Cardiac muscle cell (in vitro differentiated cells and primary cell): Measurements from ENCODE around the gene ADAM12. TPM values are rescaled to one million over a fixed set of nuclear protein-coding genes. Genes with fewer than 3 reads are reported as not detected.
"Not testable (repeated sequence)": the region's sequence is repeated elsewhere in the genome, so short reads cannot be mapped to it uniquely, and the experiment has no call there.

Experiments
- DNase-seq, 2 donors: peaks; one replicate each; pipeline versions ENCODE4 v3.0.0 to v3.0.0-alpha.2; 2010 to 2017; ENCODE audit warnings: low read depth in 1 of 2, low spot score in 1 of 2
- H3K27ac ChIP-seq: fragments of 200-600 bp; sonication (generic); 2 replicates; pipeline ENCODE4 v1.5.1; 2016
- H3K27me3 ChIP-seq: fragments of 200-600 bp; sonication (generic); 2 replicates; pipeline ENCODE4 v1.6.0; 2016; ENCODE audit warnings: control low read depth
- H3K36me3 ChIP-seq: fragments of 200-600 bp; sonication (generic); 2 replicates; pipeline ENCODE4 v1.5.1; 2016; ENCODE audit warnings: control low read depth
- H3K4me1 ChIP-seq: fragments of 200-600 bp; sonication (generic); 2 replicates; pipeline ENCODE4 v1.8.1; 2017; ENCODE audit warnings: low read depth, mild to moderate bottlenecking, mixed run types
- H3K4me3 ChIP-seq: fragments of 200-600 bp; sonication (generic); 2 replicates; pipeline ENCODE4 v1.5.1; 2016; ENCODE audit warnings: mild to moderate bottlenecking
- H3K9me3 ChIP-seq: fragments of 200-600 bp; sonication (generic); 2 replicates; pipeline ENCODE4 v1.5.1; 2017; ENCODE audit warnings: low read depth, mild to moderate bottlenecking, control low read depth
- polyA plus RNA-seq: library from polyadenylated mRNA; unstranded; fragments of >200 nt; fragmentation: Nextera tagmentation; extraction: Ambion mirVana; gene quantifications from 2 replicates; pipeline ENCODE4 v1.2.1, GENCODE V29; 2016
- total RNA-seq: library from RNA; depleted of rRNA; stranded (reverse); fragments of >200 nt; gene quantifications from 2 replicates; pipeline ENCODE4 v1.2.3, GENCODE V29; 2016
- TF ChIP-seq, protein P1 (sequence below): IDR thresholded peaks from 2 replicates; pipeline ENCODE4 v1.5.1; 2012; ENCODE audit warnings: low read depth, mild to moderate bottlenecking, low read length

Gene ADAM12
- total and polyA plus RNA-seq, 2 experiments from 2014 or later: 0.18 to 1.1 TPM

DNA sequence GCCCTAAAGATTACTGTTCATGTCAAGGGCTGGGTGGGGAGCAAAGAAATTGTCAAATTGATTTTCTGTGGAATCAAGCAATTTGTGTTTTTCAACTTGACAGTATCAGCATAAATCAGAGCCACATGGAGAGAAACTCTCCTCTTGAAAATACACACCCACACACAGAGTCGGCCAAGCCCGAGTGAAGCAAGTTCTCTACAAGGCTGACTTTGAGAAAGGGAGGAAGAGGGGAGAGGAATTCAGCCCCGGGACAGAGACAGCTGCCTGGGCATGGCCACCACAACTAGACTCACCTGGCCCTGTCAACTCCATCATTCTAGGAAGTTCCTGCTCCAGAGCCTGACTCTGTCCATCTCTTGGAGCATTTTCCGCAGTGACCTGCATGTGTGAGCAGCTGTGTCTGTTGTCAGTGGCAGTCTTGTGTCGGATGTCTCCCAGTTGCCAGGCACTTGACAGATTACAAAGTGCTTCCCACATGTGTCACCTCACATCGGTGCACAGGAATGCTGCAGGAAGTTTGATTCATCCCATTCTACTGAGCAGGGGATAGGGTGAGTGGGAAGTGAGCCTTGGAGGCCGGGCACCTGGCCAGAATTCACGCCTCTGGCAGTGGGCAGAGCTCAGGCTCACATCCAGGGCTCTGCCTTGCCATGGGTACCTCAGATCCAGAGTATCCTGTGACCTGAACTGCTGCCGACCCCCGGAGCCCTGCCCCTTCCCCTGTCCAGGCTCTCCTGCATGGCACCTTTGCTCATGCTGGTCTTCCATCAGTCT is 37.9 kb downstream of the ADAM12 start:
- no peaks in the 10 kb centered on the region for H3K9me3 ChIP-seq
- H3K4me1 ChIP-seq: peaks cover 4% of the 10 kb centered on the region
- DNase-seq: peak; percentile 39 to 74
- TF ChIP-seq, protein P1, sequence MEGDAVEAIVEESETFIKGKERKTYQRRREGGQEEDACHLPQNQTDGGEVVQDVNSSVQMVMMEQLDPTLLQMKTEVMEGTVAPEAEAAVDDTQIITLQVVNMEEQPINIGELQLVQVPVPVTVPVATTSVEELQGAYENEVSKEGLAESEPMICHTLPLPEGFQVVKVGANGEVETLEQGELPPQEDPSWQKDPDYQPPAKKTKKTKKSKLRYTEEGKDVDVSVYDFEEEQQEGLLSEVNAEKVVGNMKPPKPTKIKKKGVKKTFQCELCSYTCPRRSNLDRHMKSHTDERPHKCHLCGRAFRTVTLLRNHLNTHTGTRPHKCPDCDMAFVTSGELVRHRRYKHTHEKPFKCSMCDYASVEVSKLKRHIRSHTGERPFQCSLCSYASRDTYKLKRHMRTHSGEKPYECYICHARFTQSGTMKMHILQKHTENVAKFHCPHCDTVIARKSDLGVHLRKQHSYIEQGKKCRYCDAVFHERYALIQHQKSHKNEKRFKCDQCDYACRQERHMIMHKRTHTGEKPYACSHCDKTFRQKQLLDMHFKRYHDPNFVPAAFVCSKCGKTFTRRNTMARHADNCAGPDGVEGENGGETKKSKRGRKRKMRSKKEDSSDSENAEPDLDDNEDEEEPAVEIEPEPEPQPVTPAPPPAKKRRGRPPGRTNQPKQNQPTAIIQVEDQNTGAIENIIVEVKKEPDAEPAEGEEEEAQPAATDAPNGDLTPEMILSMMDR: no peak
- no peak overlapping the region for H3K27ac ChIP-seq
- no peak overlapping the region for H3K4me3 ChIP-seq
- H3K27me3 ChIP-seq: peaks cover 6% of the 10 kb centered on the region
- H3K36me3 ChIP-seq: no peaks in the 10 kb centered on the region

DNA sequence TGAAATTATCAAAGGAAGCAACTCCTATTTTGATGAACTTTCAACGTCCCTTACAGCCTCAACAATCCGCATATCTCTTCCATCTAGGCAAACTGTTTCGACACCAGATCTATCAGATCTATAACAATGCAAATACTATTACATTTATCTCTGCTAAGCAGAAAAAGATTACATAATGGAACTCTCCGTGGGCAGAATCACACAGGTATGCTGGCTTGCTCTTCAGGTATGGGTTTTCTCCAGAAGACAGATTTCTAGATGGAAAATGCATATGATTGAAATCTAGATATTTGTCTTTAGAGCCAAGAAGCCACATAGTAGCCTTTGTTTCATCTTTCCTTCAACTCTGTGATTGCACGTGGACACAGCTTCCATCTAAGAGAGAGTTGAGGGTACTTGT is 38.6 kb downstream of the ADAM12 start:
- TF ChIP-seq, protein P1: no peak
- Histone ChIP-seq H3K27ac (no peak overlapping the region), H3K4me3 (no peak overlapping the region), H3K36me3 (no peaks in the 10 kb centered on the region), H3K9me3 (no peaks in the 10 kb centered on the region), H3K27me3 (peaks cover 6% of the 10 kb centered on the region), H3K4me1 (peaks cover 4% of the 10 kb centered on the region)
- no peak for DNase-seq

DNA sequence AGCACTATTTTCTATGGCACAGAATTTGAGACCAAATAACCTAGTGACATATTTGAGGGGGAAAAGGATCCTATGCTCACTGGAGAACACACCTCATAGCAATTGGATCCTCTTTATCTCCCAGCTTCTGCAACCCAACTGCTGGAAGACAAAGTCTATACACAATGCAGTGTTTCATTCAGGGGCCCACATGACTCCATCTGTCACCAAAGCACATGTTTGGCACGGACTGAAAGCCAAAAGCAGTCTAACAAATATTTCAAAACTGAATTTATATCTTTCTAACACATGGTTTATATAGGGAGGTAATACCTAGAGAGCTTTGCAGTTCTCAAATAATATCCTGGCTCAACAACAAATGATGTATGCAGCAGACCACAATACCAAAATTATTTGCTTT is 39.2 kb downstream of the ADAM12 start:
- no peaks in the 10 kb centered on the region for H3K9me3 ChIP-seq
- TF ChIP-seq, protein P1: no peak
- peaks cover 6% of the 10 kb centered on the region for H3K27me3 ChIP-seq
- no peaks in the 10 kb centered on the region for H3K36me3 ChIP-seq
- no peak for DNase-seq
- no peak overlapping the region for H3K27ac ChIP-seq
- H3K4me3 ChIP-seq: no peak overlapping the region
- H3K4me1 ChIP-seq: peaks cover 4% of the 10 kb centered on the region

DNA sequence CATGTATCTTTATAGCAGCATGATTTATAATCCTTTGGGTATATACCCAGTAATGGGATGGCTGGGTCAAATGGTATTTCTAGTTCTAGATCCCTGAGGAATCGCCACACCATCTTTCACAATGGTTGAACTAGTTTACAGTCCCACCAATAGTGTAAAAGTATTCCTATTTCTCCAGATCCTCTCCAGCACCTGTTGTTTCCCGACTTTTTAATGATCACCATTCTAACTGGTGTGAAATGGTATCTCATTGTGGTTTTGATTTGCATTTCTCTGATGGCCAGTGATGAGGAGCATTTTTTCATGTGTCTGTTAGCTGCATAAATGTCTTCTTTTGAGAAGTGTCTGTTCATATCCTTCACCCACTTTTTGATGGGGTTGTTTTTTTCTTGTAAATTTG is 44.8 kb downstream of the ADAM12 start:
- not testable (repeated sequence) for H3K4me3 ChIP-seq, H3K9me3 ChIP-seq, H3K36me3 ChIP-seq, DNase-seq, H3K27ac ChIP-seq, H3K4me1 ChIP-seq
- H3K27me3 ChIP-seq: peaks cover 13% of the 10 kb centered on the region

DNA sequence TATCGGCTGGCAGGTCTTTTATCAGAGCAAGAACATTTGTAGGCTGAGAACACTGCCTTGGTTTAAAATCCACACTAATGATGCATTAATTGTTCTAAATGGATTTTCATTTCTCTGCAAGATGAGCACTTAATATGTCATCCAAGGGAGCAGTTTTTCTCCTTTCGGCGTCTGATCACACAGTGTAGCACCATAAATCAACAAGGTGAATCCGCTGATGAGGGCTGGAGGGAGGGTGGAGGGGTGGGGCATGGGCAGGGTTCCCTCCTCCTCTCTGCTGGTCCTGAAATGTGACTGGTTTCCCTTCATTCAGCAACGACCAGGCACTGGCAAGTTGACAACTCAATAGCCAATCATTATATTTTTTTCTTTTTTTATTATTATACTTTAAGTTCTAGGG is 45.6 kb downstream of the ADAM12 start:
- TF ChIP-seq, protein P1: no peak
- H3K9me3 ChIP-seq: no peaks in the 10 kb centered on the region
- H3K27ac ChIP-seq: no peak overlapping the region
- no peaks in the 10 kb centered on the region for H3K36me3 ChIP-seq
- no peak overlapping the region for H3K4me3 ChIP-seq
- H3K4me1 ChIP-seq: no peaks in the 10 kb centered on the region
- DNase-seq: no peak
- peaks cover 13% of the 10 kb centered on the region for H3K27me3 ChIP-seq

DNA sequence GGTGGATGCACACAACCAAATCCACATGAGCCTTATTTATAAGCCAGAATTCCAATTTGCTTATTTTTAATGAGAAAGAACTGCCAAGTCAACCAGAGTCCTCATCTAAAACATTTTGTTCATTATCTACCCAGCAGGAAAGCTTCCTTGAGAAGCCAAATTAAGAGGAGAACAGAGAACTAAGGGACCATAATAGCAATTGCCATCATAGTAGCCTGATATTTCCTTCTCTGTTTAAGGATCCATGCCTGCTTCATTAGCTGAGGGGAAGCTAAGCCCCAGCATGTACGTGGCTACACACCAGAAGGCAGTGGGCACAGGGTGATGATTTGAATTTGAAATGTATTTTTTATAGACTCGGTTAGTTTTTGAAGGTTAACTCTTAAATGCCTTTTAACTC is 46.8 kb downstream of the ADAM12 start:
- no peak overlapping the region for H3K4me3 ChIP-seq
- no peaks in the 10 kb centered on the region for H3K9me3 ChIP-seq
- H3K4me1 ChIP-seq: no peaks in the 10 kb centered on the region
- no peak overlapping the region for H3K27ac ChIP-seq
- DNase-seq: no peak
- TF ChIP-seq, protein P1: no peak
- peaks cover 23% of the 10 kb centered on the region for H3K27me3 ChIP-seq
- H3K36me3 ChIP-seq: no peaks in the 10 kb centered on the region
